Measurements from ENCODE around the gene UAP1L1. TPM values are rescaled to one million over a fixed set of nuclear protein-coding genes. Genes with fewer than 3 reads are reported as not detected.
A peak's percentile ranks its signal among the peaks of the same experiment; 100 is the strongest.

UAP1L1 gene
- total and polyA plus RNA-seq, 9 of the 15 experiments (the other 6 are each of a cell fraction or from before 2014, with no cell fraction given) = 0.20 to 8.6 (median 3.7) TPM

DNA sequence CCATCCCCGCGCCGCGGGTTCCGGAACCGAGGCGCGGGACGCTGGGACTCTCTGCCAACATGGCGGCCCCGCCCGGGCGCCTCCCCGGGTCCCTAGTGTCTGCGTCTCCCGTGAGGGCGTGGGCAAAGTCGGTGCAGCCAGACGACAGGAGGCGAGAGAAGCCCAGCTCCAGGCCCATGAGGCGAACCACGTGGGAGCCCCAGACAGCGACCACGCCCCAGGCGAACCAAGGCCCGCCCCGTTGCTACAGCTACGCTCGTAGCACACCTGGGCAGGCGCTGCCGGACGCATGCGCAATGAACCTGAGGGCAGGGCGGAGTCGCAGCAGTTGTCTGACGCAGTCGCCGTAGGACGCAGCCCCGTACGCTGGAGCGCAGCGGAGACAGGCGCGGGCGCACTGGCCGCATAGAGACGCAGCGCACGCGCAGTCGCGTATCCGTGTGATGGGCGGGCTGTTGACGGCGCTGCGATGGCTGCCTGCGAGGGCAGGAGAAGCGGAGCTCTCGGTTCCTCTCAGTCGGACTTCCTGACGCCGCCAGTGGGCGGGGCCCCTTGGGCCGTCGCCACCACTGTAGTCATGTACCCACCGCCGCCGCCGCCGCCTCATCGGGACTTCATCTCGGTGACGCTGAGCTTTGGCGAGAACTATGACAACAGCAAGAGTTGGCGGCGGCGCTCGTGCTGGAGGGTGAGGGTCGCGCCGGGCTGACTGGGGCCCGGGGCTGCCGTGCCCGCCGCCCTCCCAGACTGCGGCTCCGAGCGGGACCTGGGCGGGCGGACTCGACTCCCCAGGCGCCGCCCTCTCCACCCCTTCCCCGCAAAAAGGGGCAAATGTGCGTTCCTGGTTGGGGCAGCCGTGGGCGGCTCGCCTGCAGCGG, 9.5 kb downstream of the UAP1L1 start, which contains the start of gene MAN1B1 (continued):
- TF ChIP-seq, protein P1, sequence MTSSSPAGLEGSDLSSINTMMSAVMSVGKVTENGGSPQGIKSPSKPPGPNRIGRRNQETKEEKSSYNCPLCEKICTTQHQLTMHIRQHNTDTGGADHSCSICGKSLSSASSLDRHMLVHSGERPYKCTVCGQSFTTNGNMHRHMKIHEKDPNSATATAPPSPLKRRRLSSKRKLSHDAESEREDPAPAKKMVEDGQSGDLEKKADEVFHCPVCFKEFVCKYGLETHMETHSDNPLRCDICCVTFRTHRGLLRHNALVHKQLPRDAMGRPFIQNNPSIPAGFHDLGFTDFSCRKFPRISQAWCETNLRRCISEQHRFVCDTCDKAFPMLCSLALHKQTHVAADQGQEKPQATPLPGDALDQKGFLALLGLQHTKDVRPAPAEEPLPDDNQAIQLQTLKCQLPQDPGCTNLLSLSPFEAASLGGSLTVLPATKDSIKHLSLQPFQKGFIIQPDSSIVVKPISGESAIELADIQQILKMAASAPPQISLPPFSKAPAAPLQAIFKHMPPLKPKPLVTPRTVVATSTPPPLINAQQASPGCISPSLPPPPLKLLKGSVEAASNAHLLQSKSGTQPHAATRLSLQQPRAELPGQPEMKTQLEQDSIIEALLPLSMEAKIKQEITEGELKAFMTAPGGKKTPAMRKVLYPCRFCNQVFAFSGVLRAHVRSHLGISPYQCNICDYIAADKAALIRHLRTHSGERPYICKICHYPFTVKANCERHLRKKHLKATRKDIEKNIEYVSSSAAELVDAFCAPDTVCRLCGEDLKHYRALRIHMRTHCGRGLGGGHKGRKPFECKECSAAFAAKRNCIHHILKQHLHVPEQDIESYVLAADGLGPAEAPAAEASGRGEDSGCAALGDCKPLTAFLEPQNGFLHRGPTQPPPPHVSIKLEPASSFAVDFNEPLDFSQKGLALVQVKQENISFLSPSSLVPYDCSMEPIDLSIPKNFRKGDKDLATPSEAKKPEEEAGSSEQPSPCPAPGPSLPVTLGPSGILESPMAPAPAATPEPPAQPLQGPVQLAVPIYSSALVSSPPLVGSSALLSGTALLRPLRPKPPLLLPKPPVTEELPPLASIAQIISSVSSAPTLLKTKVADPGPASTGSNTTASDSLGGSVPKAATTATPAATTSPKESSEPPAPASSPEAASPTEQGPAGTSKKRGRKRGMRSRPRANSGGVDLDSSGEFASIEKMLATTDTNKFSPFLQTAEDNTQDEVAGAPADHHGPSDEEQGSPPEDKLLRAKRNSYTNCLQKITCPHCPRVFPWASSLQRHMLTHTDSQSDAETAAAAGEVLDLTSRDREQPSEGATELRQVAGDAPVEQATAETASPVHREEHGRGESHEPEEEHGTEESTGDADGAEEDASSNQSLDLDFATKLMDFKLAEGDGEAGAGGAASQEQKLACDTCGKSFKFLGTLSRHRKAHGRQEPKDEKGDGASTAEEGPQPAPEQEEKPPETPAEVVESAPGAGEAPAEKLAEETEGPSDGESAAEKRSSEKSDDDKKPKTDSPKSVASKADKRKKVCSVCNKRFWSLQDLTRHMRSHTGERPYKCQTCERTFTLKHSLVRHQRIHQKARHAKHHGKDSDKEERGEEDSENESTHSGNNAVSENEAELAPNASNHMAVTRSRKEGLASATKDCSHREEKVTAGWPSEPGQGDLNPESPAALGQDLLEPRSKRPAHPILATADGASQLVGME (CRISPR knock-in tag; IDR thresholded peaks at IDR 0.05) = 0 out of 2 replicates have a peak, but pooled peaks have one; percentile 57
- TF ChIP-seq, protein P2, sequence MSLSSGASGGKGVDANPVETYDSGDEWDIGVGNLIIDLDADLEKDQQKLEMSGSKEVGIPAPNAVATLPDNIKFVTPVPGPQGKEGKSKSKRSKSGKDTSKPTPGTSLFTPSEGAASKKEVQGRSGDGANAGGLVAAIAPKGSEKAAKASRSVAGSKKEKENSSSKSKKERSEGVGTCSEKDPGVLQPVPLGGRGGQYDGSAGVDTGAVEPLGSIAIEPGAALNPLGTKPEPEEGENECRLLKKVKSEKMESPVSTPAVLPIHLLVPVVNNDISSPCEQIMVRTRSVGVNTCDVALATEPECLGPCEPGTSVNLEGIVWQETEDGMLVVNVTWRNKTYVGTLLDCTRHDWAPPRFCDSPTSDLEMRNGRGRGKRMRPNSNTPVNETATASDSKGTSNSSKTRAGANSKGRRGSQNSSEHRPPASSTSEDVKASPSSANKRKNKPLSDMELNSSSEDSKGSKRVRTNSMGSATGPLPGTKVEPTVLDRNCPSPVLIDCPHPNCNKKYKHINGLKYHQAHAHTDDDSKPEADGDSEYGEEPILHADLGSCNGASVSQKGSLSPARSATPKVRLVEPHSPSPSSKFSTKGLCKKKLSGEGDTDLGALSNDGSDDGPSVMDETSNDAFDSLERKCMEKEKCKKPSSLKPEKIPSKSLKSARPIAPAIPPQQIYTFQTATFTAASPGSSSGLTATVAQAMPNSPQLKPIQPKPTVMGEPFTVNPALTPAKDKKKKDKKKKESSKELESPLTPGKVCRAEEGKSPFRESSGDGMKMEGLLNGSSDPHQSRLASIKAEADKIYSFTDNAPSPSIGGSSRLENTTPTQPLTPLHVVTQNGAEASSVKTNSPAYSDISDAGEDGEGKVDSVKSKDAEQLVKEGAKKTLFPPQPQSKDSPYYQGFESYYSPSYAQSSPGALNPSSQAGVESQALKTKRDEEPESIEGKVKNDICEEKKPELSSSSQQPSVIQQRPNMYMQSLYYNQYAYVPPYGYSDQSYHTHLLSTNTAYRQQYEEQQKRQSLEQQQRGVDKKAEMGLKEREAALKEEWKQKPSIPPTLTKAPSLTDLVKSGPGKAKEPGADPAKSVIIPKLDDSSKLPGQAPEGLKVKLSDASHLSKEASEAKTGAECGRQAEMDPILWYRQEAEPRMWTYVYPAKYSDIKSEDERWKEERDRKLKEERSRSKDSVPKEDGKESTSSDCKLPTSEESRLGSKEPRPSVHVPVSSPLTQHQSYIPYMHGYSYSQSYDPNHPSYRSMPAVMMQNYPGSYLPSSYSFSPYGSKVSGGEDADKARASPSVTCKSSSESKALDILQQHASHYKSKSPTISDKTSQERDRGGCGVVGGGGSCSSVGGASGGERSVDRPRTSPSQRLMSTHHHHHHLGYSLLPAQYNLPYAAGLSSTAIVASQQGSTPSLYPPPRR (CRISPR knock-in tag; IDR thresholded peaks at IDR 0.05; ENCODE audit: borderline replicate concordance) = 0 out of 2 replicates have a peak, but pooled peaks have one; percentile 14
- TF ChIP-seq KLF13 (tag; IDR thresholded peaks at IDR 0.05; ENCODE audit: borderline replicate concordance, low read depth) = peak; percentile 73; the same call in 1 of the 2 replicates
- 0 out of 2 replicates have a peak, but pooled peaks have one; percentile 6 for TF ChIP-seq ZNF431 (CRISPR knock-in tag; IDR thresholded peaks at IDR 0.05)
- 0 out of 2 replicates have a peak, but pooled peaks have one; percentile 26 for TF ChIP-seq DMBX1 (CRISPR knock-in tag; IDR thresholded peaks at IDR 0.05; ENCODE audit: borderline replicate concordance)
- peak; percentile 54; the same call in 1 of the 2 replicates for TF ChIP-seq ETV5 (CRISPR knock-in tag; IDR thresholded peaks at IDR 0.05; ENCODE audit: low read depth)
- peak; percentile 99 for TF ChIP-seq MXI1 (IDR thresholded peaks at IDR 0.05; ENCODE audit: low read depth, low read length)
- TF ChIP-seq NCOA6 (IDR thresholded peaks at IDR 0.05) = peak; percentile 80; the same call in 1 of the 2 replicates
- TF ChIP-seq GABPA (tag; conservative IDR thresholded peaks at IDR 0.05; ENCODE audit: low read depth) = peak; percentile 33; the same call in 1 of the 2 replicates
- no peak for TF ChIP-seq ZNF263 (CRISPR knock-in tag; IDR thresholded peaks at IDR 0.05; ENCODE audit: borderline replicate concordance)
- TF ChIP-seq, protein P3, sequence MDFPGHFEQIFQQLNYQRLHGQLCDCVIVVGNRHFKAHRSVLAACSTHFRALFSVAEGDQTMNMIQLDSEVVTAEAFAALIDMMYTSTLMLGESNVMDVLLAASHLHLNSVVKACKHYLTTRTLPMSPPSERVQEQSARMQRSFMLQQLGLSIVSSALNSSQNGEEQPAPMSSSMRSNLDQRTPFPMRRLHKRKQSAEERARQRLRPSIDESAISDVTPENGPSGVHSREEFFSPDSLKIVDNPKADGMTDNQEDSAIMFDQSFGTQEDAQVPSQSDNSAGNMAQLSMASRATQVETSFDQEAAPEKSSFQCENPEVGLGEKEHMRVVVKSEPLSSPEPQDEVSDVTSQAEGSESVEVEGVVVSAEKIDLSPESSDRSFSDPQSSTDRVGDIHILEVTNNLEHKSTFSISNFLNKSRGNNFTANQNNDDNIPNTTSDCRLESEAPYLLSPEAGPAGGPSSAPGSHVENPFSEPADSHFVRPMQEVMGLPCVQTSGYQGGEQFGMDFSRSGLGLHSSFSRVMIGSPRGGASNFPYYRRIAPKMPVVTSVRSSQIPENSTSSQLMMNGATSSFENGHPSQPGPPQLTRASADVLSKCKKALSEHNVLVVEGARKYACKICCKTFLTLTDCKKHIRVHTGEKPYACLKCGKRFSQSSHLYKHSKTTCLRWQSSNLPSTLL (IDR thresholded peaks at IDR 0.05) = no peak

Data from K562 (cell line).